Hepatocyte (in vitro differentiated cells): ENCODE measurements around the gene KCP.

ENCODE experiments used
- CTCF ChIP-seq: fragments of 200-600 bp; sonication (generic); IDR thresholded peaks from 2 replicates; pipeline ENCODE4 v1.5.1; 2016; ENCODE audit warnings: antibody characterized with exemption, mild to moderate bottlenecking; ENCODE audit not compliant: poor library complexity
- EZH2 ChIP-seq: fragments of 200-600 bp; sonication (generic); IDR thresholded peaks from 2 replicates; pipeline ENCODE4 v1.6.1; 2016; ENCODE audit warnings: antibody characterized with exemption, mild to moderate bottlenecking, borderline replicate concordance
- EZH2phosphoT487 ChIP-seq: fragments of 200-600 bp; sonication (generic); IDR thresholded peaks from one replicate; pipeline ENCODE4 v1.6.1; 2018; ENCODE audit warnings: antibody characterized with exemption, mild to moderate bottlenecking, low read depth, moderate library complexity; ENCODE audit not compliant: unreplicated experiment, severe bottlenecking

GRCh38 chr7:128838981-128839731 is 71.4 kb downstream of the KCP start:
- TF ChIP-seq CTCF (no peak), EZH2phosphoT487 (no peak), EZH2 (no peak)
